ENCODE results near the gene TBCK. TPM values are rescaled to one million over a fixed set of nuclear protein-coding genes. Genes with fewer than 3 reads are reported as not detected.

TBCK gene
- total RNA-seq = 26.1 and 32.8 TPM in 2 replicates

DNA sequence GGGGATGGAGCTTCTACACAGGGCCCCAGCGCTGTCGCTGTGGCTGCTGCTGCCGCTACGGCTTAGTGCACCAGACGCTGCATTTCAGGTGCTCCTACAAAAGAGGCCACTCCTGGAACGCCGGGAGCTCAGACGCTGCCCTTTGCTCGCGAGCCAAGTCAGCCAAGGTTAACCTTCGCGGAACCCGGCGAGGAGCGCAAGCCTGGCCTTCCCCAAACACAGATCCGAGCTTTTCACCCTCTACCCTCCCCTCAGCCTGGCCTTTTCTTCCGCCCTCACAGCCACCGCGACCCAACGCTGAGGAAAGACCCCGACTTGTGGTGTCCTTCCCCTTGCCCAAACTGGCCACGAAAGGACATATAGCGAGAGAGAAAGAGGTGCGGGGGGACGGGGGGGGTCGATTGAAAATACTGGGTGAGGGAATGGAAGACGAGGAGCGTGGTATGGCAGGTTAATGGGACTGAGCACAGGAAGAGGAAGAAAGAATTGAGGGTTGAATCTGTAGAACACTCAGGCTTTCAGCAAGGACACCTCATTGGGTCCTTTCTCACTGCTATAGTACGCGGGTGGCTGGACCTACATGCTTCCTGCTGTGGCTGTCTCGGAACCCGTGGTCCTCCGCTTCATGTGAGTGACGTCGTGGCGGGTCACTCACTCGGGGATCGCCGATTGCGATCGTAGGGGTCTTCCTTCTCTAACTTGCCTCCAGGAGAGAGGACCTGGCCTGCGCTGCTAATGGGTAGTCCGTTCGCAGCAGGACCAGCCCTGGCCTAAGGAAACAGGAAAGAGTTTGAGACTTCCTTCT is at the start of gene TBCK, which contains the start of gene AIMP1:
Gene TBCK, minus strand, starts transcription at position 242 of the 805 bp plus-strand sequence. CDS start 7,249 bp downstream, outside the sequence.
Gene AIMP1, plus strand, starts transcription at position 583 of the 805 bp plus-strand sequence. CDS start 8,460 bp downstream, outside the sequence.
- intact Hi-C loops (cut with micrococcal nuclease) = loop anchor here (1.0 to 10.0 kb wide), 8 partner anchors 13 to 1673 kb away; partner anchors contain the start of genes GSTCD, HADH, INTS12 and PAPSS1

DNA sequence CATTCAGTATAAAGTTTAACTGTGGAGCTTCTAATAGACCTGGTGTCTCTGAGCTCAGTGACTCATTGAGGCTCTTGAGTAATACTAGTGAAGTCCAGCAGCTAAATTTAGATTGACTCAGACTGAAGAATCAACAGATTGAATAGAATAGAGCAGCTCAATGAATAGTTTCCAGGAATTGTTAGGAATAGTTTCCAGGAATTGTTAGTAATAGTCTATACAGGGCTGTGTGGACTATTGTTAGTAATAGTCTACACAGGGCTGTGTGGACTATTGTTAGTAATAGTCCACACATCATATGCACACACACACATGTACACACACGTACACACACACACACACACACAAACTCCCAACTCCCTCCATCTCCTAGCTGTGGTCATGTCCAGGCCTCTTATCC is 49.6 kb upstream of the TBCK start:
- intact Hi-C loops (cut with micrococcal nuclease) = no loop called here

DNA sequence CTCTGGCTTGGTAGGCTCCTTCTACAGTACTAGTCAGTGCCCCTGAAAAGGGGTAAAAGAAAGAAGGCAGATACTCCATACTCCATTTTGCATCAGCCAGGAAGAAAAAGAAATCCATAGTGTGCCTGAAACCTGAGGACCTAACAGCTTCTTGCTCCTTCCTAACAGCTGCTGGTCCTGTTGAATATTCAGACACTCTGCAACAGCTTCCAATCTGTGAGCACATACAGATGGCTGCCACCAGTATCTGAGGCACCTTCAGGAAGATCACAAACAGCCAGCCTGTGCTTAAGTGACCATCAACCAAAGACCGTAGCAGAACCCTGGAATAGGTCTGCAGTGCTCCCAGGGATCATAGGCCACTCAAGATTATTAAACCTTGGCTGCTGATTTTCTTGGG is 48.3 kb upstream of the TBCK start:
- intact Hi-C loops (cut with micrococcal nuclease) = no loop called here

DNA sequence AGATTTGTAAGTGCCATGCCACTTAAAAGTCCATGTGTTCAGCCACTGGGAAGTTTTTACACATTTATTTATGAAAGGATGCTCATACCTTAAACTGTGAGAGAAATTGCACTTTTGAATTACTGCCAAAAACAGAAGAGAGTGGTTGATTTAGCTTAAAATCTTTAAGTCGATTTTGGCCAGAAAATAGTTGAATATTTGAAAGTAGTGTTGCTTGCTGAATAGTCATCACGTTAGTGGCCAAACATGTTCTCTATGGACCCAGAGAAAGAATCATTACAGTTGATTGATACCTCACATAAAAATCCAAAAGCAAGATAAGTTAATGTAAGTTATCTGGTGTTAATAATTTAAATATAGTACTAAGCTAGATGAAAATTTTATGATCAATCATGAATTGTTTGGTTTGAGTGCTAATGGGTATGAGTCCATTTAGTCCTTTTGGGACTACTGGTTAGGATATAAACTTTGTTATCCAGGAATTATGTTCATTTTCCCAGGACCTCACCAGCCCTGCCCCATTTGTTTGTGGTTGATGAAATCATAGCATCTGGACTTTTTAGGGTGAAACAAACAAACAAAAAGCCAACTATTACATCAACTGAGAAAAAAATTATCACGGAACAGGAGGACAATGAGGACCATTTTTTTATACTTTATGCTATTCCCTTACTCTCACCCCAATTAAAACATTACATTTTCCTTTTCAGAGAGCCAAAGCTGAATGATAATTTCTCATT is 46.2 kb upstream of the TBCK start:
- intact Hi-C loops (cut with micrococcal nuclease) = no loop called here

DNA sequence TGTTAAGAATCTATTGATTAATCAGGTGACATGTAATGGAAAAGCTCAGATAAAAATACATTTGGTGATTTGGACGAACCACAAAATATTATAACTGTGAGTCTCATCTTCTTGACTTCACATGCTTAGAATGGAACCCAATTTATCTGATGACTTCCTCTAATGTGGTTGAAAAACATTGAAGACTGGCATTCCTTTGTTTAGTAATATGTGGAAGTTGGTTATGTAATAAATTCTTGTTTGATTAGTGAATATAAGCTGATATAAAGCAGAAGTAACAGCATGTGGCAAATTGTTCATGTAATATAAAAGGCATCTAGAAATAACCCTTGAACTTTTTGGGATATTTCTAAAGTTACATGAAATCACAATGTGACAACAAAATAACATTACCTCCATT is 42.9 kb upstream of the TBCK start:
- intact Hi-C loops (cut with micrococcal nuclease) = no loop called here

DNA sequence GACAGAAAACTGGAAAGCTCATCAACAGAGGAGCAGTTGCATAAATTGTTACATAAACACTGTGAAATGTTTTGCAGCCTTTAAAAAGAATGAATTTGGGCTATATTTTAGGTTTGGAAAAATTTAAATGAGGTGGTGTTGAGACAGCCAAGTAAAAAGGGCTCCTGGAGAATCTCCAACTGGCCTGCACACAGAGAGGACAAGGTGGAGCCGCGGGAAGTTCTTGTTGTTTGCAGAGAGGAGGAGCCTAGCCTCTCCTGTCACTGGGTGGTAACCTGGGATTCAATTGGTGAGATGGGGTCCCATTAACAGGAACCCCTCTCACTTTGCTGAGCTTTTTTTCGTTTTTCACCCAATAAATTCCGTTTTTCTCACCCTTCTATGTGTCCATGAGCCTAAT is 39.2 kb upstream of the TBCK start:
- intact Hi-C loops (cut with micrococcal nuclease) = no loop called here

DNA sequence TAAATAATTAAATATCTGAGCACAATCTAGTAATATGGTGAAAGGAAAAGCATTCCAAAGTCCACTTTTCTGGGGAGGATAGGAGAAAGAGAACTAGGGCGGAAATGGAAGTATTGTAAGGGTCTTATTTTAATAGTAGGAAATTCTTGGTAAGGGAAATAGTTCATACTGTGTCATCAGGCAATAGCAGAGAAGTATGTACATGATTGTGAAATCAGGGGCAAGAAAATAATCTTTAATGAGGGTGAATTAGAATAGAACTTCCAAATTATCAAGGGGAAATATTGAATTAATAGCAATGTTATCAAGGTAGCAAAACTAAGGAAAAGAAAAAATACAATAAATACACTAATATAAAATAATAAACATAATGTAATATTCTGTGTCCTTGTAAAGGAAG is 37.8 kb upstream of the TBCK start:
- intact Hi-C loops (cut with micrococcal nuclease) = no loop called here

DNA sequence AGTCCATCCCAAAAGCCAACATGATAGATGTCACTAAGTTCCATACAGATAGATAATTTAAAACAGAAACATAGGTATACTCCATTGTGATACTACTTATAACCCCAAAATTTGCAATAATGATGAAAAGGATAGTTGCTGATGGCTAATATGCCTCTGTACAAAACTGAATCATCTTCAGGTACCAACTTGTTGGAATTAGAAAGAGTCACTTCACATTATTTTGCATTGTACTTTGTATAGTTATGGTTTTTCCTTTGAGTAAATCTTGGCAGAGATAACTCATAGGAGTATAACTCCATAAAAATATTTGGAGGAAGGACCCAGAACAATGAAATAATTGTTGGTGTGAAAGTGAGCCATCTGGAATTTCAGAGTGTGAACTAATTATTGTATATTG is 35.0 kb upstream of the TBCK start:
- intact Hi-C loops (cut with micrococcal nuclease) = no loop called here

DNA sequence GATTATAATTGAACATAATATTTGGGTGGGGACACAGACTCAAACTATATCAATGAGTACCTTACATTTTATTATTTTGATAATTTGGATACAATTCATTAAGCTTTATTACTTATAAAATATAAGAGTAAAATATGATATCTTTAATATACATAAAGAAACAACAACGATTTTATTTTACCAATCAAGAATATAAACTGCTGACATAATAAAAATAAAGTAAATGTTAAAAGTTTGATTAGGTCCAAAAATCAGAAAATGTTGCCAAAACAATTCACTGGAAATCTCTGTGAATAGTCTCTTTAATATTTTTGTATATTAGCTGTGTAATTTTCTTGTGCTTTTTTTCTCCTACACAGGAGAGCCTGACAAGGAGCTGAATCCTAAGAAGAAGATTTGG is 31.2 kb upstream of the TBCK start:
- intact Hi-C loops (cut with micrococcal nuclease) = no loop called here

DNA sequence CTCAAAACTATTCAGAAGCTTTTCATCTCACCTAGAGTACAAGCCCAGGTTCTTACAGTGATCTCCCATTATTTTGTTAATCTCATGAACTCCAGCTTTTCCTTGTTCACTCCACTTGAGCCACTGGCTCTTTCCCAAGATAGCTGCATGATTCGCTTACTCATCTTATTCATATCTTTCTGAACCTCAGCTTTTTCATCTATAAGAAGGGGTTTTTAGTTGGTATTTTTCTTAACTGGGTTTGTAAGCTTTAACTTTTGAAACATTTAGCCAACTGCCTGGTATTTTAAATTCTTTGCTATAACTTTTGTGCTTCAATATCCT is 28.6 kb upstream of the TBCK start:
- intact Hi-C loops (cut with micrococcal nuclease) = no loop called here

DNA sequence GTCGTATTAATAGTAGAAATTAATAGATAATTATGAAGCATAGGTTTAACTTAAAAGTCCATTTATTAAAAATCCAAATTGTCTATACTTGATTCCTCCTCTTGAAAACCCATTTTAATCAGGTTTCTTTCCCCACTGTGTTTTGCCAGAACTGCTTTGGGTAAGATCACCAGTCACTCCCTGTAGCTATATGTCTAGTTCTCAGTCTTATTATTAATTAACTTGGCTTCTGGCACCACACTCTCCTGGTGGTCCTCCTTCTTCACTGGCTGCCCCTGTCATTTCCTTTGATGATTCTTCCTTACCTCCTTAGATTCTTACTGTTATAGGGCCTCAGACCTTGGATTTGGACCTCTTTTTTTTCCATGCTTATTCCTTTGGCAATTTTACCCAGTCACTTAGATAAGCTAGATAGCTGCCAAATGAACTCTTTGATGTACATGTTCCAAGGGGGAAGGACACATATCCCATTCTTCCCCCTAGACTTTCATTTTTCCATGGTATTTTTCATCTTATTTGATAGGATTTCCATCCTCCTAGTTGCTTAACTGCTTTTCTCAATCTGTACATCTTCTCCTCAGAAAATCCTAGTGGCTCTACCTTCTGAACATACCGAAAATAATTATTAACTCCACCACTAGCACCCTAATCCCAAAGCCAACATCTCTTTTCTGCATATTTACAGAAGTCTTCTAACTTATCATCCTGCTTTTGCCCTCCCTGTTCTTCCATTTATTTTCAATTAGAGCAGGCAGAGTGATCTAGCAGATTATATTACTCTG is 28.0 kb upstream of the TBCK start:
- intact Hi-C loops (cut with micrococcal nuclease) = no loop called here

DNA sequence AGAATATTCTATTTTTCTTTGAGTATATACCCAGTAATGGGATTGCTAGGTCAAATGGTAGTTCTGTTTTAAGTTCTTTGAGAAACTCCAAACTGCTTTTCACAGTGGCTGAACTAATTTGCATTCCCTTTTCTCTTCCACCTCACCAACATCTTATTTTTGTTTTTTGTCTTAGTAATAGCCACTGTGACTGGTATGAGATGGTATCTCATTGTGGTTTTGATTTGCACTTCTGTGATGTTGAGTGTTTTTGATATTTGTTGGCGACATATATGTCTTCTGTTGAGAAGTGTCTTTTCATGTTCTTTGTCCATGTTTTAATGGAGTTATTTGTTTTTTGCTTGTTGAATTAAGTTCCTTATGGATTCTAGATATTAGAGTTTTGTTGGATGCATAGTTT is 24.8 kb upstream of the TBCK start:
- intact Hi-C loops (cut with micrococcal nuclease) = no loop called here

DNA sequence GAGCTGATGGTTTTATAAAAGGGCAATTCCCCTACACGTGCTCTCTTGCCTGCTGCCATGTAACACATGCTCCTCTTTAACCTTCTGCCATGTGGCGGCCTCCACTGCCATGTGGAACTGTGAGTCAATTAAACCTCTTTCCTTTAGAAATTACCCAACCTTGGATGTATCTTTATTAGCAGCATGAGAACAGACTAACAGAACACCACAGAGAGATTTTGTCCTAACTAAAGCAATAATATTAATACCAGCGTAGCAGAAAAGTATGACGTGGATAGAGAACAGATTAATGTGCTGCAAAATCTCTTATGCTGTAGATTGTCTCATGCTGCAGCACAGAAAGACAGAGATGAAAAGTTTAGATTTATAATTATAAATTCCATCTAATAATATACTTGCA is 23.4 kb upstream of the TBCK start:
- intact Hi-C loops (cut with micrococcal nuclease) = no loop called here

DNA sequence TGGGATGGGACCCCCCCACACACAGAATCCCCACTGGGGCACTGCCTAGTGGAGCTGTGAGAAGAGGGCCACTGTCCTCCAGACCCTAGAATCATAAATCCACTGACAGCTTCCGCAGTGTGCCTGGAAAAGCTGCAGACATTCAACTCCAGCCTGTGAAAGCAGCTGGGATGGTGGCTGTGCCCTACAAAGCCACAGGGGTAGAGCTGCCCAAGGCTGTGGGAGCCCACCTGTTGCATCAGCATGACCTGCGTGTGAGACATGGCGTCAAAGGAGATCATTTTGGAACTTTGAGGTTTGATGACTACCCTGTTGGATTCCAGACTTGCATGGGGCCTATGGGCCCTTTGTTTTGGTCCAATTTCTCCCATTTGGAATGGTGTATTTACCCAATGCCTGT is 22.7 kb upstream of the TBCK start:
- intact Hi-C loops (cut with micrococcal nuclease) = no loop called here

DNA sequence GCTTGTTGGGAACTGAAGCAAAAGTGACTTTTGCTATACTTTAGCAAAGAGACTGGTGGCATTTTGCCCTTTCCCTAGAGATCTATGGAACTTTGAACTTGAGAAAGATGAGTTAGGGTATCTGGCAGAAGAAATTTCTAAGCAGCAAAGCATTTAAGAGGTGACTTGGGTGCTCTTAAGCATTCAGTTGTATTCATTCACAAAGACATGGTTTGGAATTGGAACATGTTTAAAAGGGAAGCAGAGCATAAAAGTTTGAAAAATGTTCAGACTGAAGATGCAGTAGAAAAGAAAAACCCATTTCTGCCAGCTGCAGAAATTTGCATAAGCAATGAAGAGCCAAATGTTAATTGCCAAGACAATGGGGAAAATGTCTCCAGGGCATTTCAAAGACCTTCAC is 21.9 kb upstream of the TBCK start:
- intact Hi-C loops (cut with micrococcal nuclease) = no loop called here

DNA sequence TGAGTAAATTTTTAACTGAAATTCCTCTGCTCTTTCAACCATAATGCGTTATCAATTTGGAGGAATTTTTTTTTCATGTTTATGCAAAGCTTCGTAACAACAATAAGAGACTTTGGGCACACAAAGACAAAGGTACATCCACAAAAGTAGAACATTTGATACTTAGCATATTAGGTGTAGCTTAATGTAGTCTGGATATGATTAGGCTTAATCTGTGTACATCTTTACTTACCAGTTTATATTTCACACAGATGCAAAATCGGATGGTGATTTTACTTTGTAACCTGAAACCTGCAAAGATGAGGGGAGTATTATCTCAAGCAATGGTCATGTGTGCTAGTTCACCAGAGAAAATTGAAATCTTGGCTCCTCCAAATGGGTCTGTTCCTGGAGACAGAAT is 20.6 kb upstream of the TBCK start:
- intact Hi-C loops (cut with micrococcal nuclease) = no loop called here

DNA sequence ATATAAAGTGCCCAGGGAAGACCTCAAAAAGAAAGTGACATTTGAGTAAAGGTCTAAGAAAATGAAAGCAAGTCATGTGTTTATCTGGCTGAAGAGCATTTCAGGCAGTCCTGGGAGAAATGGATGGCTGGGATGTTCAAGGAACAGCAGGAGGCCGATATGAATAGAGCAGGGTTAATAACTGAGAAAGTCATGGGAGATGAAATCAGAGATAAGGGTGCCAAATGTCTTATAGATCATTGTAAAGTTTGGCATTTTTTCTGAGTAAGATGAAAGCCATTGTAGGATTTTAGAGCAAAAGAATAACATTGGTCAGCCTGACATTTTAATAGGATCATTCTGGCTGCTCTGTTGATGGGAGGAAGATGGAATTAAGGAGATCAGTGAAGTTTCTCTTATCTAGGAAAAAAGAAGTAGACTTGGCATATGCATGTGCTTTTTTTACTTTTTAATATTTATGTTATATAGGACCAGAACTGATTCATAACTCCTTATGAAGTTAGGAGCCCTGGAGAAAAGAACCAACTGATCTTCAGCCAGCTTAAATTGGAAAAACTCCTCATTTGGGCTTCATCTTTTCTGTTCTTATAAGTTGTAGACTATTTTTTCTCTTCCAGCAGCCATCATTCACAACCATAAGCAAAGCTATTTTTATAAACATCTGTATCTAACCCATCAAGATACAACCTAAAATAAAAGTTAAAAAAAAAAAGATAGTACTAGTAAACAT is 18.9 kb upstream of the TBCK start:
- intact Hi-C loops (cut with micrococcal nuclease) = no loop called here

DNA sequence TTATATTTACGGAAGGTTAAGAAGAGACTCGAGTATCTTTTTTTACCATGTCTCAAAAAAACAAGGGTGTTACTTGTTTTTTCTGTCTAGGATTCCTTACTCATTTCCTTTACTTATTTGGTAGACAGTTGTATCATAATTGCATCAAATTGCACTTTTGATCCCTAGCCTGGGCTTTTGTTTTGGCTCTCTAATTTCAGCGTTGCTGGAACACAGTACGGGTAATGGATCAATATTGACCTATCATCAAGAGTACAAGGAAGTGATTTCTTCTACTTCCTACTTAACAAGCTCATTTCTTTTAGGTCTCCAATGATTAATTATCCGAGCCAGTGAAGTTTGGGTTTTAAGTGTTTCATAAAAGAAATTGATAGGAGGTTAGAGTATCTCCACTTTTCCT is 17.2 kb upstream of the TBCK start:
- intact Hi-C loops (cut with micrococcal nuclease) = no loop called here

DNA sequence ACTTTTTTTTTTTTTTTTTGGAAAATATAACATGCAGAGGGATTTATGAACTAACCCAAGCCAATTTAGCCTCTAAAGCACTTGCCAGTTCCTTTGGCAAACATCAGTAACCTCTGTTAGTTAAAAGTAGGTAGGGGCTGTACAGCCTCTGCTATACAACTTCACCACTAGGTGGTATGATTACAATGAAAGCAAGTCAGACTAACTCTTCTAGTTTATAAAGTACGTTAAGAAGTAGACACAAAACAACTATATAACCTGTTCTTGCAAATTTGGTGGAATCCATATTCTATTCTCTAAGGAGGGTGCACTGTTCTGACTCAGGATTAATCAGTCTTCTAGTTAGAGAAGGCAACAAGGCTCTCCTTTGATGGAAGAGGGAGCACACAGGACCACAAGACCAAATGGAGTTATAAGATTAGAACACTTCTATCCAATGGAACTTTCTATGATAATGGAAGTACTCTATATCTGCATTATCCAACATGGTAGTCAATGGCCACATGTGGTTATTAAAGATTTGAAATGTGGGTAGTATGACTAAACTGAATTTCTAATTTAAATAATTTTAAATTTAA is 13.1 kb upstream of the TBCK start:
- intact Hi-C loops (cut with micrococcal nuclease) = loop anchor here (1.0 to 2.0 kb wide), 4 partner anchors 13 to 570 kb away; partner anchors contain the start of genes AIMP1 and TBCK

DNA sequence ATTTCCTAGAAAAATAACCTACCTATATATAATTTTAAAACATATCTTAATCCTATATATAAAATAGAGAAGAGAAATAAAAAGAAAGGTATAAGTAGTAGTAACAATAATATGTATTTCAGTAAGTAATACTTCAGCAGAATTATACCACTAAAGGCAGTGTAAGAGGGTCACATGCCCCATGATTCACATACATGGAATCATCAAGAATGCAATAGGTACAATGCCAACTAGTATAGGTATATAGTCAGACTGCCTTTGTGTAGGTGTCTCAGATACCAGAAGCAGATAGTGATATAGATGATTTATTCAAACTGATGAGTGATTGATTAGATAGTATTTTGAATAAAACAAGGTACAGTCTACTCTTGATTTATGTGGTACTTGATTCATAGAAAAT is 9.8 kb upstream of the TBCK start:
- intact Hi-C loops (cut with micrococcal nuclease) = no loop called here

DNA sequence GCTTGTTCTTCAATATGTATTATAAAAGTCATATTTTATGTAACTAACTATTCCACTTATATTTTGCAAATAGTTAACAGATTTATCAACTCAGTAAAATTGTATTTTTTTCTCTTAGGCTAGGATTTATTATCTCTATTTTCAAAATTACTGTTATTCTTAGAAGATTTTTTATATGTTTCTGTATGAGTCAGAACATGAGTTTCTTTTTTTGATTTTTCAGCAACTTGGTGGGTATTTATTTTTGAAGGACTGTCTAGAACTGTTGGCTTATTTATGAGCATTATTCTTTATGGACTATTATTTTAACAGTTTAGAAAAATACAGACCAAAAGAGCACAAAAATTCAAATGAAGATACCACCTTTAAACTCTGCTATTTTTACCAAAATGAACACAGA is 7.1 kb upstream of the TBCK start:
- intact Hi-C loops (cut with micrococcal nuclease) = no loop called here

All from T-helper 1 cell treated with Interleukin-12 subunit alpha and Interleukin-12 subunit beta and Interleukin-4 antibody, amounts not matched to agents 30 ng/mL and 1 ng/mL, for 36 hours (primary cell).